OCI-LY1 (cell line): ENCODE measurements around the gene POLDIP2.

Experiments used
- EZH2 ChIP-seq: fragments of 200-600 bp; sonication (generic), shearing (Covaris generic); IDR thresholded peaks from 2 replicates; pipeline ENCODE4 v1.8.0; 2017; ENCODE audit warnings: borderline replicate concordance, mixed run types, mild to moderate bottlenecking, antibody characterized with exemption, low read length, moderate library complexity, mixed read lengths
- TF ChIP-seq, protein P1 (sequence below): fragments of 200-600 bp; sonication (generic), shearing (Covaris generic); IDR thresholded peaks from 2 replicates; pipeline ENCODE4 v1.5.1; 2017; ENCODE audit warnings: mild to moderate bottlenecking, antibody characterized with exemption, low read length, moderate library complexity, mixed read lengths

DNA sequence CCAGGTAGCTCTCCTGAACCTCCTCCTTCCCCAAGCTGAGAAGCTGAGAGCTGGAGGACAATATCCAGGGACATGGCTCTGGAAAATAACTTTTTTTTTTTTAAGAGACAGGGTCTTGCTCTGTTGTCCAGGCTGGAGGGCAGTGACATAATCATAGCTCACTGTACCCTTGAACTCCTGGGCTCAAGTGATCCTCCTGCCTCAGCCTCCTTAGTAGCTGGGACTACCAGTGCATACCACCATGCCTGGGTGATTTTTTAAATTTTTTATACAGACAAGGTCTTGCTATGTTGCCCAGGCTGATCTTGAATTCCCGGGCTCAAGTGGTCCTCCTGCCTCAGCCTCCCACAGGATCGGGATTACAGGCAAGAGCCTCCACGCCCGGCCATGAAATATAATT lies 42.5 kb upstream of the POLDIP2 start:
- TF ChIP-seq, protein P1, sequence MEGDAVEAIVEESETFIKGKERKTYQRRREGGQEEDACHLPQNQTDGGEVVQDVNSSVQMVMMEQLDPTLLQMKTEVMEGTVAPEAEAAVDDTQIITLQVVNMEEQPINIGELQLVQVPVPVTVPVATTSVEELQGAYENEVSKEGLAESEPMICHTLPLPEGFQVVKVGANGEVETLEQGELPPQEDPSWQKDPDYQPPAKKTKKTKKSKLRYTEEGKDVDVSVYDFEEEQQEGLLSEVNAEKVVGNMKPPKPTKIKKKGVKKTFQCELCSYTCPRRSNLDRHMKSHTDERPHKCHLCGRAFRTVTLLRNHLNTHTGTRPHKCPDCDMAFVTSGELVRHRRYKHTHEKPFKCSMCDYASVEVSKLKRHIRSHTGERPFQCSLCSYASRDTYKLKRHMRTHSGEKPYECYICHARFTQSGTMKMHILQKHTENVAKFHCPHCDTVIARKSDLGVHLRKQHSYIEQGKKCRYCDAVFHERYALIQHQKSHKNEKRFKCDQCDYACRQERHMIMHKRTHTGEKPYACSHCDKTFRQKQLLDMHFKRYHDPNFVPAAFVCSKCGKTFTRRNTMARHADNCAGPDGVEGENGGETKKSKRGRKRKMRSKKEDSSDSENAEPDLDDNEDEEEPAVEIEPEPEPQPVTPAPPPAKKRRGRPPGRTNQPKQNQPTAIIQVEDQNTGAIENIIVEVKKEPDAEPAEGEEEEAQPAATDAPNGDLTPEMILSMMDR, result no peak
- TF ChIP-seq EZH2, result no peak
